Right cardiac atrium (tissue), 5 donors: ENCODE results near the gene RAI1. TPM values are rescaled to one million over a fixed set of nuclear protein-coding genes. Genes with fewer than 3 reads are reported as not detected.

Experiments used
- ATAC-seq, 2 donors: fragments of 200-7000 bp; cut with Tn5 transposase; one replicate each; pipeline versions ENCODE4 v1.8.0 to v1.9.1; 2020; ENCODE audit warnings: moderate library complexity in 2 of 2, mild to moderate bottlenecking in 1 of 2
- DNase-seq, 3 donors: peaks; one replicate each; pipeline ENCODE4 v3.0.0-alpha.2; 2020
- H3K27ac ChIP-seq: one replicate; pipeline ENCODE4 v1.5.1; 2013; ENCODE audit warnings: mild to moderate bottlenecking, low read length, control low read depth, moderate library complexity
- H3K27me3 ChIP-seq: one replicate; pipeline ENCODE4 v1.6.1; 2013; ENCODE audit not compliant: control insufficient read depth, insufficient read depth
- H3K4me1 ChIP-seq: one replicate; pipeline ENCODE4 v1.6.1; 2013; ENCODE audit warnings: low read length; ENCODE audit not compliant: control insufficient read depth, insufficient read depth
- H3K4me3 ChIP-seq: one replicate; pipeline ENCODE4 v1.5.1; 2013; ENCODE audit warnings: low read length, control low read depth
- H3K9me3 ChIP-seq: one replicate; pipeline ENCODE4 v1.6.1; 2013; ENCODE audit warnings: low read length; ENCODE audit not compliant: control insufficient read depth
- WGBS: extraction: QIAGEN DNeasy Blood & Tissue Kit; methylation state at CpG from one replicate; pipeline ENCODE4 v1.1.7; 2013; 5-methylcytosine and 5-hydroxymethylcytosine counted together
- intact Hi-C, 4 donors: fragments of 100-400 bp; cut with DNase I; formaldehyde crosslinking; loops; one replicate each; pipeline versions ENCODE4 v1.11.0 to v1.14.0; 2022 to 2023
- polyA plus RNA-seq: library from polyadenylated mRNA; stranded (reverse); fragments of 200-250 nt; gene quantifications from one replicate; pipeline ENCODE4 v1.2.3, GENCODE V29; 2013
- total RNA-seq, 4 donors: library from RNA; stranded (reverse); fragmentation: NEBNext Ultra II Directional; extraction: Animal tissue kit (Norgen Biotek cat#: 25700); gene quantifications; one replicate each; pipeline ENCODE4 v1.2.1, GENCODE V29; 2021
- donor health status: healthy with polysubstance abuse.
- donor health status: DM: no; HTN: yes; CAD: no.
- donor health status: DM: no; HTN: no; CAD: no.
- donor health status: DM: no; HTN: yes; CAD: no; lungs with severe emphysema.
- donor health status: DM: yes; HTN: yes; CAD: no.

Gene RAI1
- total and polyA plus RNA-seq, 5 donors = 18.2 to 26.8 (median 23.0) TPM

DNA sequence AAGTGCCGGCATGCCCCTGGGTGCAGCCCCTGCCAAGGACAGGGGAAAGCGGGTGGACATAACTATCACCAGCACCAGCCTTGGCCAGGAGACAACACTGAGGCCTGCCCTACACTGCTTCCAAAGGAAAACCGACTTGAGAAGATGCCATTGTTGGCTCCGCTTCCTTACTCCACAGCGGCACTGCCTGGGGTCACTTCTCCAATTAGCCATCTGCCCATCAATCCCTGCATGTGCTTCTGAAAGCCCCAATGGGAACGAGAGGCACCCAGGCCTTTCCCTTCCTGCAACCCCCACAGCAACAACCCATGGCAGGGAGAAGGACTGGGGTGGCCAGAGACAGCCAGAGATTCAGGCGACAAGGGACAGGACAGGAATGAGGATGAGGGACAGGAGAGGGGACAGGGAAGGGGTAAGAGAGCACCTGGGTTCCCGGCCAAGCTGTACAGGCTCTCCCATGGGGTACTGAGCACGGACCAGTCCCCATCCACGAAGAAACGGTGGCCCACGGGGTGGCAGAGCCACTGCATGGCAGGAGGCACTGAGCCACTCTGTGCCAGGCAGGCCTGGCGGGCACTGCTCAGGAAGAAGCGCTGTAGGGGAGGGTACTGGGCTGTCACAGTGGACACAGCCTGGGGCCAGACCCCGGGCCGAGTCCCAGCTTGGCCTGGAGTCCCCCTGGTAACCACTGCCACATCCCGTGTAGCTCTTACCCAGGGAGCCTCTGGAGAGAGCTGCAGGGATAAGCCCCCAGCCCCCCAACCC is 134.4 kb downstream of the RAI1 start:
- Histone ChIP-seq H3K27me3 (no peaks in the 10 kb centered on the region), H3K4me3 (no peak overlapping the region), H3K27ac (peak overlapping the region; percentile 52), H3K9me3 (no peaks in the 10 kb centered on the region), H3K4me1 (no peaks in the 10 kb centered on the region)
- 69% methylated on average over 17 of the region's 17 CpGs for WGBS
- intact Hi-C loops = loop anchor here in 2 of 4 donors (10.0 kb wide), 2 partner anchors 99 to 131 kb away; partner anchors contain the start of gene RAI1 (in 1 of the 2)
- DNase-seq (no peak), ATAC-seq (no peak)

DNA sequence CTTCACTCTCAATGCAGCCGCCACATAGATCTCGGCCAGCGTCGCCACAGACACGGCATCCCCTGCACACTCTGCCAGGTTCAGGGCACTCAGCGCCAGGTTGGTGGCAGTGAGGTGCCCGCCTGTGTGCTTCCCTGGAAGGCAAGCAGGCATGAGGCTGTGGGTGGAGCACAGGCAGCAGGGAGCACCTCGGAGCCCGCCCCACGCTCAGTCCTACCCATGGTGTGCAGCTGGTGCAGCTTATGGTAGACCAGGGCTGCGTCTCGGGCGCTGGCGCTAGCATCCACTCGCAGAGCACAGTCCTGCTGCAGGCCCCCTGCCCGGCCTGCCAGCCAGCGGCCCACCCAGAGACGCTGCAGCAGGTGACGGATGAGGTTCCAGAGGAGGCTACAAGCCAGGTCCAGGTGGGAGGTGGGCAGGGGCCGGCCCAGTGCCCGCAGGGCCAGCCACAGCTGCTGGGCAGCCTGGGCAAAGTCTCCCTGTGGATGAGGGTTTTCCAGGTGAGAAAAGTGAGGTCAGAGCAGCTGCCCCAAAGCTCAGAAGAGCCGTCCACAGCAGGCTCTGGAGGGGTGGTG is 135.1 kb downstream of the RAI1 start:
- 90% methylated on average over 22 of the region's 22 CpGs for WGBS
- DNase-seq = no peak
- no peaks in the 10 kb centered on the region for H3K4me1 ChIP-seq
- ATAC-seq = no peak
- intact Hi-C loops = loop anchor here in 2 of 4 donors (10.0 kb wide), 2 partner anchors 98 to 132 kb away; partner anchors contain the start of gene RAI1 (in 1 of the 2)
- no peak overlapping the region for H3K27ac ChIP-seq
- no peaks in the 10 kb centered on the region for H3K9me3 ChIP-seq
- H3K4me3 ChIP-seq = no peak overlapping the region
- no peaks in the 10 kb centered on the region for H3K27me3 ChIP-seq

- Histone ChIP-seq H3K27ac (no peak overlapping the region), H3K9me3 (no peaks in the 10 kb centered on the region), H3K4me1 (no peaks in the 10 kb centered on the region), H3K4me3 (no peak overlapping the region), H3K27me3 (no peaks in the 10 kb centered on the region)
- intact Hi-C loops = loop anchor here in 2 of 4 donors (10.0 kb wide), 2 partner anchors 98 to 132 kb away; partner anchors contain the start of gene RAI1 (in 1 of the 2)
- WGBS = 83% methylated on average over 24 of the region's 24 CpGs
- ATAC-seq (no peak), DNase-seq (no peak)
These were observed 135.7 kb downstream of the RAI1 start for GRCh38 chr17:17816831-17817551.

DNA sequence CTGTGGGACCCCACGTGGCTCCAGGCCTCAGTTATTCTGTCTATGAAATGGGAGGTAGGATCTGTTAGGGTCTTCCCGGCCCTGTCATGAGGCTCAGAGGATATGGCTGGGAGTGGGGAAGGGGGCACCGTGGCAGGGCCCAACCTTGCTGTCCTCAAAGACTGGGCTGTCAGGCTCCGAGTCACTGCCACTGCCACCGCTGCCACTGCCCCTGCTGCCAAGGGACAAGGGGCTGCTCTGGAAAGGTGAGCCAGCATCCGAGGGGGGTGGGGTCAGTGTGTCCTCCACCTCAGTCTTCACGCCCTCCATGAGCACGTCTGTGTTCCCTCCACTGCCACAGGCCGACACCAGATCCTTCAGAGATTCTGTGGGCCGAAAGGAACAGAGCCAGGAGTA is 136.3 kb downstream of the RAI1 start:
- intact Hi-C loops = loop anchor here in 2 of 4 donors (10.0 kb wide), 2 partner anchors 97 to 133 kb away; partner anchors contain the start of gene RAI1 (in 1 of the 2)
- H3K27ac ChIP-seq = no peak overlapping the region
- DNase-seq = no peak

GRCh38 chr17:17818088-17818526 is 136.8 kb downstream of the RAI1 start:
- no peak overlapping the region for H3K27ac ChIP-seq
- H3K9me3 ChIP-seq = no peaks in the 10 kb centered on the region
- no peak overlapping the region for H3K4me3 ChIP-seq
- intact Hi-C loops = loop anchor here in 2 of 4 donors (10.0 kb wide), 2 partner anchors 97 to 133 kb away; partner anchors contain the start of gene RAI1 (in 1 of the 2)
- peaks cover 5% of the 10 kb centered on the region for H3K4me1 ChIP-seq
- H3K27me3 ChIP-seq = no peaks in the 10 kb centered on the region
- WGBS = 79% methylated on average over 10 of the region's 10 CpGs
- DNase-seq (peak in 1 of 3 donors; percentile 75), ATAC-seq (peak in 1 of 2 donors; percentile 9)

More for the DNA sequence above, 136.3 kb downstream of the RAI1 start:
- Histone ChIP-seq H3K27me3 (no peaks in the 10 kb centered on the region), H3K4me1 (peaks cover 4% of the 10 kb centered on the region), H3K4me3 (no peak overlapping the region), H3K9me3 (no peaks in the 10 kb centered on the region)
- WGBS = 83% methylated on average over 10 of the region's 10 CpGs
- no peak for ATAC-seq

GRCh38 chr17:17819111-17819510 is 137.9 kb downstream of the RAI1 start:
- intact Hi-C loops = loop anchor here in 2 of 4 donors (10.0 kb wide), 2 partner anchors 96 to 134 kb away; partner anchors contain the start of gene RAI1 (in 1 of the 2)
- no peak for ATAC-seq

GRCh38 chr17:17819561-17819995 is 138.3 kb downstream of the RAI1 start:
- peak; percentile 78 to 85 (median 80) for DNase-seq
- H3K4me1 ChIP-seq = peaks cover 12% of the 10 kb centered on the region

More at GRCh38 chr17:17819111-17819510, 137.9 kb downstream of the RAI1 start:
- no peak for DNase-seq
- no peak overlapping the region for H3K27ac ChIP-seq
- H3K4me3 ChIP-seq = no peak overlapping the region
- 84% methylated on average over 12 of the region's 12 CpGs for WGBS
- no peaks in the 10 kb centered on the region for H3K9me3 ChIP-seq
- H3K27me3 ChIP-seq = no peaks in the 10 kb centered on the region
- H3K4me1 ChIP-seq = peaks cover 8% of the 10 kb centered on the region

DNA sequence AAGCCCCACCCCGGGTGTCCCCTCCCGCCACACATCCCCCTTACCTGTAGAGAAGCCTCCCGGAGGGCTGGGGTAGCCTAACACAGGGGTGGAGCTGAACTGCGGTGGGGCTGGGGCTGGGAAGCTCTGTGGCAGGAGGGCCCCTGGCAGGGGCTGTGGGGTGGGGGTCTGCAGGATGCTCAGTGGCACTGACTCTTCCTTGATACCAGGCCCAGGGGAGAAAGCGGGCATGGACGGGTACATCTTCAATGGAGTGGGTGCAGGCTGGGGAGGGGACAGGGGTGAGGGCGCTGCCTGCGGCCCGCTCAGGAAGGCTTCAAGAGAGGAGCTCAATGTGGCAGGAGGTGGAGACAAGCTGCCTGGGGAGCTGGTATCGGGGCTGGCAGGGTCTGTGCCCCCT is 138.8 kb downstream of the RAI1 start:
- ATAC-seq = no peak
- no peak overlapping the region for H3K4me3 ChIP-seq
- no peak for DNase-seq
- H3K27ac ChIP-seq = no peak overlapping the region
- H3K27me3 ChIP-seq = no peaks in the 10 kb centered on the region
- intact Hi-C loops = no loop called here
- peaks cover 15% of the 10 kb centered on the region for H3K4me1 ChIP-seq
- 87% methylated on average over 10 of the region's 10 CpGs for WGBS
- no peaks in the 10 kb centered on the region for H3K9me3 ChIP-seq

More at GRCh38 chr17:17819561-17819995, 138.3 kb downstream of the RAI1 start:
- Histone ChIP-seq H3K9me3 (no peaks in the 10 kb centered on the region), H3K4me3 (no peak overlapping the region), H3K27me3 (no peaks in the 10 kb centered on the region), H3K27ac (no peak overlapping the region)
- 54% methylated on average over 12 of the region's 12 CpGs for WGBS
- intact Hi-C loops = loop anchor here in 2 of 4 donors (10.0 kb wide), 2 partner anchors 95 to 135 kb away; partner anchors contain the start of gene RAI1 (in 1 of the 2)
- ATAC-seq = peak in 1 of 2 donors; percentile 5

GRCh38 chr17:17820463-17821158 is 139.4 kb downstream of the RAI1 start:
- DNase-seq = no peak
- ATAC-seq = no peak
- Histone ChIP-seq H3K4me1 (peaks cover 16% of the 10 kb centered on the region), H3K27ac (no peak overlapping the region), H3K4me3 (no peak overlapping the region), H3K27me3 (no peaks in the 10 kb centered on the region), H3K9me3 (no peaks in the 10 kb centered on the region)
- intact Hi-C loops = no loop called here
- 82% methylated on average over 7 of the region's 7 CpGs for WGBS

GRCh38 chr17:17822189-17822588 is 140.9 kb downstream of the RAI1 start:
- Histone ChIP-seq H3K4me3 (peak overlapping the region; percentile 57), H3K4me1 (peaks cover 19% of the 10 kb centered on the region), H3K9me3 (no peaks in the 10 kb centered on the region), H3K27ac (peak overlapping the region; percentile 40), H3K27me3 (no peaks in the 10 kb centered on the region)
- DNase-seq (peak; percentile 90 to 96 (median 90)), ATAC-seq (peak; percentile 19 to 34)
- intact Hi-C loops = no loop called here
- 53% methylated on average over 1 of the region's 1 CpG for WGBS
